A673 (cell line): ENCODE results near the gene DGUOK.

ENCODE experiments used
- EZH2 ChIP-seq: fragments of 200-600 bp; sonication (generic); IDR thresholded peaks from 2 replicates; pipeline ENCODE4 v1.6.1; 2017; ENCODE audit warnings: borderline replicate concordance, low read depth, mild to moderate bottlenecking, mixed read lengths, antibody characterized with exemption, low read length; ENCODE audit not compliant: poor library complexity, severe bottlenecking
- TF ChIP-seq, protein P1 (sequence below): fragments of 300-800, 200-600 bp; sonication (generic); conservative IDR thresholded peaks from 2 replicates; pipeline ENCODE4 v1.5.1; 2017; ENCODE audit warnings: low read depth, mild to moderate bottlenecking, antibody characterized with exemption, low read length, moderate library complexity, mixed read lengths

DNA sequence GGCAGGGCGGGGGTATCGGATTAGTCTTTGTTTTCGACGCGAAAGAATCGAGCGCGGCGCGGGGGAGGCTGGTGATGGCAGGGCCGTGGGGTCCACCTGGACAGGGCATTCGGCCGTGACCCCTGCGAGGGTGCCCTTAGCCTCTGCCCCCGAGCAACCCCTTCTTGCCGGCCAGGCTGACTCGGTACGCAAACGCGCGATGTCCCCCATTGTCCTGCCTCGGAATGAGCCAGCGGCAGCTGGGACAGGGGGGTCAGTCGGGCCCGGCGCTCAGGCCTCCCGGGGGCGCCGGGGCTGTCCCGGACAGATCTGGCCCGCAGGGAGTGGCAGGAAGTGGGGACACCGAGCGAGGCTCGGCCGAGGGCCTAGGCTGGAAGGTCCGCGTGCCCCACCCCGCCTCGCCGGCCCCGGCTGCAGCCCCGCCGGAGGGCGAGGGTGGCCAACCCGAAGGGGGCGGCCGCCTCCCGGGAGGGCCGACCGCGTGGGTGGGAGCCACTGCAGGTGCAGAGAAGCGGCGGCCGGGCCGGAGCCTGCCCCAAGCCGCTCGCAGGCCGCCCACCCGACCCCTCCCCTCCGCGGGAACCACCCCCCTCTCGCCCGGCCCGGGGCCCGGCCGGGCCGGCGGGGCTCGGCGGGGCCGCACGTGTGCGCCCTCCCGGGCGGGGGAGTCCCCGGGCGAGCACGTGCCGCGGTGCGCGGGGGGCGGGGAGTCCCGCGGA is 57.7 kb downstream of the DGUOK start, which contains the start of gene TET3:
- TF ChIP-seq, protein P1, sequence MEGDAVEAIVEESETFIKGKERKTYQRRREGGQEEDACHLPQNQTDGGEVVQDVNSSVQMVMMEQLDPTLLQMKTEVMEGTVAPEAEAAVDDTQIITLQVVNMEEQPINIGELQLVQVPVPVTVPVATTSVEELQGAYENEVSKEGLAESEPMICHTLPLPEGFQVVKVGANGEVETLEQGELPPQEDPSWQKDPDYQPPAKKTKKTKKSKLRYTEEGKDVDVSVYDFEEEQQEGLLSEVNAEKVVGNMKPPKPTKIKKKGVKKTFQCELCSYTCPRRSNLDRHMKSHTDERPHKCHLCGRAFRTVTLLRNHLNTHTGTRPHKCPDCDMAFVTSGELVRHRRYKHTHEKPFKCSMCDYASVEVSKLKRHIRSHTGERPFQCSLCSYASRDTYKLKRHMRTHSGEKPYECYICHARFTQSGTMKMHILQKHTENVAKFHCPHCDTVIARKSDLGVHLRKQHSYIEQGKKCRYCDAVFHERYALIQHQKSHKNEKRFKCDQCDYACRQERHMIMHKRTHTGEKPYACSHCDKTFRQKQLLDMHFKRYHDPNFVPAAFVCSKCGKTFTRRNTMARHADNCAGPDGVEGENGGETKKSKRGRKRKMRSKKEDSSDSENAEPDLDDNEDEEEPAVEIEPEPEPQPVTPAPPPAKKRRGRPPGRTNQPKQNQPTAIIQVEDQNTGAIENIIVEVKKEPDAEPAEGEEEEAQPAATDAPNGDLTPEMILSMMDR = no peak
- TF ChIP-seq EZH2 = no peak
